Activated naive CD4-positive, alpha-beta T cell treated with anti-CD3 and anti-CD28 coated beads, Interleukin-2, amount 50 U/mL, for 24 hours (primary cell): ENCODE measurements around the gene IGF1R.

Source experiments
- H3K27ac Mint-ChIP-seq: one replicate; pipeline ENCODE4 v1.8.0; 2021; ENCODE audit warnings: mild to moderate bottlenecking, mixed read lengths
- H3K27me3 Mint-ChIP-seq: one replicate; pipeline ENCODE4 v1.8.0; 2021; ENCODE audit warnings: mixed read lengths
- H3K36me3 Mint-ChIP-seq: one replicate; pipeline ENCODE4 v1.8.0; 2021; ENCODE audit warnings: mixed read lengths
- H3K4me1 Mint-ChIP-seq: one replicate; pipeline ENCODE4 v1.8.0; 2021; ENCODE audit warnings: mixed read lengths
- H3K4me3 Mint-ChIP-seq: one replicate; pipeline ENCODE4 v1.8.0; 2021; ENCODE audit warnings: mild to moderate bottlenecking, mixed read lengths
- H3K9me3 Mint-ChIP-seq: one replicate; pipeline ENCODE4 v1.8.0; 2021; ENCODE audit warnings: mixed read lengths

The IGF1R gene

GRCh38 chr15:98830034-98830634, 181.8 kb downstream of the IGF1R start:
- peaks cover 32% of the 10 kb centered on the region for H3K4me1 Mint-ChIP-seq
- H3K9me3 Mint-ChIP-seq = peaks cover 17% of the 10 kb centered on the region
- H3K27ac Mint-ChIP-seq = no peak overlapping the region
- peaks cover 63% of the 10 kb centered on the region for H3K36me3 Mint-ChIP-seq
- no peaks in the 10 kb centered on the region for H3K27me3 Mint-ChIP-seq
- no peak overlapping the region for H3K4me3 Mint-ChIP-seq

GRCh38 chr15:98834976-98835375, 186.6 kb downstream of the IGF1R start:
- H3K9me3 Mint-ChIP-seq = peaks cover 17% of the 10 kb centered on the region
- H3K4me1 Mint-ChIP-seq = peaks cover 66% of the 10 kb centered on the region
- peaks cover 52% of the 10 kb centered on the region for H3K36me3 Mint-ChIP-seq
- H3K4me3 Mint-ChIP-seq = no peak overlapping the region
- H3K27me3 Mint-ChIP-seq = no peaks in the 10 kb centered on the region
- no peak overlapping the region for H3K27ac Mint-ChIP-seq

- H3K27me3 Mint-ChIP-seq = no peaks in the 10 kb centered on the region
- no peak overlapping the region for H3K4me3 Mint-ChIP-seq
- H3K36me3 Mint-ChIP-seq = peaks cover 47% of the 10 kb centered on the region
- peaks cover 74% of the 10 kb centered on the region for H3K4me1 Mint-ChIP-seq
- no peak overlapping the region for H3K27ac Mint-ChIP-seq
- peaks cover 17% of the 10 kb centered on the region for H3K9me3 Mint-ChIP-seq
Observed at GRCh38 chr15:98835876-98836275, 187.5 kb downstream of the IGF1R start.

- Mint-ChIP-seq H3K27me3 (no peaks in the 10 kb centered on the region), H3K36me3 (peaks cover 23% of the 10 kb centered on the region), H3K9me3 (no peaks in the 10 kb centered on the region), H3K4me1 (peaks cover 81% of the 10 kb centered on the region), H3K4me3 (no peak overlapping the region), H3K27ac (no peak overlapping the region)
Observed at GRCh38 chr15:98838387-98839259, 190.3 kb downstream of the IGF1R start.

- no peaks in the 10 kb centered on the region for H3K9me3 Mint-ChIP-seq
- H3K4me3 Mint-ChIP-seq = no peak overlapping the region
- H3K36me3 Mint-ChIP-seq = peaks cover 14% of the 10 kb centered on the region
- H3K27me3 Mint-ChIP-seq = no peaks in the 10 kb centered on the region
- H3K27ac Mint-ChIP-seq = no peak overlapping the region
- peaks cover 86% of the 10 kb centered on the region for H3K4me1 Mint-ChIP-seq
Observed at GRCh38 chr15:98840053-98840452, 191.7 kb downstream of the IGF1R start.

GRCh38 chr15:98841419-98841970, 193.2 kb downstream of the IGF1R start:
- H3K27me3 Mint-ChIP-seq = no peaks in the 10 kb centered on the region
- no peak overlapping the region for H3K4me3 Mint-ChIP-seq
- H3K4me1 Mint-ChIP-seq = peaks cover 89% of the 10 kb centered on the region
- H3K36me3 Mint-ChIP-seq = peaks cover 11% of the 10 kb centered on the region
- H3K27ac Mint-ChIP-seq = no peak overlapping the region
- H3K9me3 Mint-ChIP-seq = no peaks in the 10 kb centered on the region

- peaks cover 8% of the 10 kb centered on the region for H3K36me3 Mint-ChIP-seq
- H3K9me3 Mint-ChIP-seq = no peaks in the 10 kb centered on the region
- H3K4me1 Mint-ChIP-seq = peaks cover 85% of the 10 kb centered on the region
- no peak overlapping the region for H3K4me3 Mint-ChIP-seq
- peak overlapping the region; percentile 26 for H3K27ac Mint-ChIP-seq
- no peaks in the 10 kb centered on the region for H3K27me3 Mint-ChIP-seq
Observed at GRCh38 chr15:98842192-98842972, 194.0 kb downstream of the IGF1R start.

- peaks cover 84% of the 10 kb centered on the region for H3K4me1 Mint-ChIP-seq
- peak overlapping the region; percentile 1 for H3K27ac Mint-ChIP-seq
- no peaks in the 10 kb centered on the region for H3K9me3 Mint-ChIP-seq
- no peak overlapping the region for H3K4me3 Mint-ChIP-seq
- H3K36me3 Mint-ChIP-seq = peaks cover 5% of the 10 kb centered on the region
- no peaks in the 10 kb centered on the region for H3K27me3 Mint-ChIP-seq
Observed at GRCh38 chr15:98842973-98843285, 194.6 kb downstream of the IGF1R start.

- Mint-ChIP-seq H3K4me3 (no peak overlapping the region), H3K9me3 (no peaks in the 10 kb centered on the region), H3K36me3 (peaks cover 5% of the 10 kb centered on the region), H3K4me1 (peaks cover 81% of the 10 kb centered on the region), H3K27ac (no peak overlapping the region), H3K27me3 (no peaks in the 10 kb centered on the region)
Observed at GRCh38 chr15:98843844-98844243, 195.5 kb downstream of the IGF1R start.

- Mint-ChIP-seq H3K27me3 (no peaks in the 10 kb centered on the region), H3K4me1 (peaks cover 84% of the 10 kb centered on the region), H3K4me3 (no peak overlapping the region), H3K27ac (no peak overlapping the region), H3K36me3 (peaks cover 5% of the 10 kb centered on the region), H3K9me3 (no peaks in the 10 kb centered on the region)
Observed at GRCh38 chr15:98844261-98844660, 195.9 kb downstream of the IGF1R start.

- no peaks in the 10 kb centered on the region for H3K36me3 Mint-ChIP-seq
- H3K27me3 Mint-ChIP-seq = no peaks in the 10 kb centered on the region
- H3K4me3 Mint-ChIP-seq = peak overlapping the region; percentile 41
- peak overlapping the region; percentile 60 for H3K27ac Mint-ChIP-seq
- no peaks in the 10 kb centered on the region for H3K9me3 Mint-ChIP-seq
- H3K4me1 Mint-ChIP-seq = peaks cover 84% of the 10 kb centered on the region
Observed at GRCh38 chr15:98845138-98845884, 197.0 kb downstream of the IGF1R start.

GRCh38 chr15:98850961-98851572, 202.7 kb downstream of the IGF1R start:
- Mint-ChIP-seq H3K36me3 (no peaks in the 10 kb centered on the region), H3K4me1 (peaks cover 79% of the 10 kb centered on the region), H3K9me3 (no peaks in the 10 kb centered on the region), H3K4me3 (peak overlapping the region; percentile 90), H3K27me3 (no peaks in the 10 kb centered on the region), H3K27ac (peak overlapping the region; percentile 30)

GRCh38 chr15:98853161-98853560, 204.8 kb downstream of the IGF1R start:
- H3K4me3 Mint-ChIP-seq = peak overlapping the region; percentile 90
- H3K27ac Mint-ChIP-seq = peak overlapping the region; percentile 63
- no peaks in the 10 kb centered on the region for H3K36me3 Mint-ChIP-seq
- peaks cover 81% of the 10 kb centered on the region for H3K4me1 Mint-ChIP-seq
- H3K9me3 Mint-ChIP-seq = no peaks in the 10 kb centered on the region
- H3K27me3 Mint-ChIP-seq = no peaks in the 10 kb centered on the region

GRCh38 chr15:98853617-98854420, 205.5 kb downstream of the IGF1R start:
- no peaks in the 10 kb centered on the region for H3K27me3 Mint-ChIP-seq
- peak overlapping the region; percentile 90 for H3K4me3 Mint-ChIP-seq
- peak overlapping the region; percentile 63 for H3K27ac Mint-ChIP-seq
- peaks cover 82% of the 10 kb centered on the region for H3K4me1 Mint-ChIP-seq
- no peaks in the 10 kb centered on the region for H3K36me3 Mint-ChIP-seq
- no peaks in the 10 kb centered on the region for H3K9me3 Mint-ChIP-seq
